DMS 273 (cell line): Measurements from ENCODE around the gene RORB.

ENCODE experiments used
- DNase-seq: peaks from one replicate; lab custom pipeline; 2025; ENCODE audit not compliant: unreplicated experiment; lab: John Stamatoyannopoulos, UW

Gene RORB

DNA sequence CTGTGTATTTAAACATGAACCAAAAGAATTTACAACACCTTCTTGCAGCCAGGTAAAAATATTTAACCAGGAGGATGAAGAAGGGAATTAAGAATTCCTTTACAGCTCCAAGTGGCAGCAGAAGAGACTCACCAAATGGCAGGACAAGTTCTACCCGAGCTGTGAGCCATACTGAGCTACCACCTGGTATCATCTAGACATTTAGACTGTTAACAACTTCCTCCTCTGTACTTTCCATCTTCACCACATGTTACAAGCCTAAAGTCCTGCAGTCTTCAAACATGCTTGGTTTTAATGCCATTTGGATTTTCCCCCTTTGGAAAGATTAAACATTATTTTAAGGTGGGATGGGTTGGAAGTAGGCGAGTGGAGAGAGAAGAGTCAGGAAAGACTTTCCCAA, 200.4 kb downstream of the RORB start:
- DNase-seq: no peak

DNA sequence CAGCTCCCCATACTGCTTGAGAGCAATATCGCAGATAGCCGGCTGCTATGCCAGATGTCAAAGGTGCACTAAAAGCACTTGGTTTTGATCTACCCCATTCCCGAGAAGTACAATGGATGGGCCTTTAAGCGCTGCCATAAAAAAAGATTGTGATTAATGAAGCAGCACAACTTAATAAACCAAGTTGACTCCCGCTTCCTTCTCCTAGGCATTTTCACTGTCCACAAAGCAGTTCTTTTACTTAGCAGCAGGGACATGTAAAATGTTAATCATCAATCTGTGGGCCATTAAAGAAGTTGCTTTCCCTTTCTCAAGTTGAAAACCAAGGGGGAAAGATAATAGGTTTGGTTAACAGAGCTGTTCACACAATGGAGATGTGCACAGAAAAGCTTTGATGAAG, 214.2 kb downstream of the RORB start:
- no peak for DNase-seq

DNA sequence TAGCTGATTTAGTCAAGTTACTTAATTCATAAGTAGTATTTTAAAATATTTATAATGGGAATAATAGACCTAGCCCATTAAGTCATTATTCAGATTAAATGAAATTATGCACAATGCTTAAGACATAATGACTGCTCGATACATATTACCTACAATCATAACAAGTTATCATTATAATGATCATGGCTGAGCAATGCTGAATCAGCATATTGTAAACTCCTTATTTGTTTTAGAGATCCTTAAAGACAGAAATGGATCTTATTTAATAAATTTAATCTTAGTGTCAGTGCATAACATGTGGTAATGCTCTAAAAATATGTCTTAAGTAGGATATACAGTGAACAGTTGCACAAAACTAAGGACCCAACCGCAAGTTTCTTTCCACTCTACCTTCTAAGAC, 221.6 kb downstream of the RORB start:
- no peak for DNase-seq

DNA sequence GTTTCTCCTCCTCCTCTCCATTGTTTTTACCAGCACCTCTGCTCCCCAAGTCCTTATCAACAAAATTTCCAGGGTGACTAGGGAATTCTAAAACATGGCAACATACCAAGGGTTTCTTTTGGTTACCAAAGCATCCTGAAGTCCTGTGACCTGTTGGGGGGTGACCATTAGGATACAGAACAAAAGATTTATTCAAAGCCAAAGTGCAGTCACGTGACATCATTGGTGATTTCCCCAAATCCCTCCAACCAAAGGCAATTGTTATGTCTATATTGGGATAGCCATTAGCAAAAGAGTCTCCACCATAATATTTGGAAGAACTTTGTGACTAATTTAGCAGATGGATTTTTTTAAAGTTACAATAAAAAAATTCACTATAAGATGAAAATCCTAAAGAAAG, 222.2 kb downstream of the RORB start:
- no peak for DNase-seq

DNA sequence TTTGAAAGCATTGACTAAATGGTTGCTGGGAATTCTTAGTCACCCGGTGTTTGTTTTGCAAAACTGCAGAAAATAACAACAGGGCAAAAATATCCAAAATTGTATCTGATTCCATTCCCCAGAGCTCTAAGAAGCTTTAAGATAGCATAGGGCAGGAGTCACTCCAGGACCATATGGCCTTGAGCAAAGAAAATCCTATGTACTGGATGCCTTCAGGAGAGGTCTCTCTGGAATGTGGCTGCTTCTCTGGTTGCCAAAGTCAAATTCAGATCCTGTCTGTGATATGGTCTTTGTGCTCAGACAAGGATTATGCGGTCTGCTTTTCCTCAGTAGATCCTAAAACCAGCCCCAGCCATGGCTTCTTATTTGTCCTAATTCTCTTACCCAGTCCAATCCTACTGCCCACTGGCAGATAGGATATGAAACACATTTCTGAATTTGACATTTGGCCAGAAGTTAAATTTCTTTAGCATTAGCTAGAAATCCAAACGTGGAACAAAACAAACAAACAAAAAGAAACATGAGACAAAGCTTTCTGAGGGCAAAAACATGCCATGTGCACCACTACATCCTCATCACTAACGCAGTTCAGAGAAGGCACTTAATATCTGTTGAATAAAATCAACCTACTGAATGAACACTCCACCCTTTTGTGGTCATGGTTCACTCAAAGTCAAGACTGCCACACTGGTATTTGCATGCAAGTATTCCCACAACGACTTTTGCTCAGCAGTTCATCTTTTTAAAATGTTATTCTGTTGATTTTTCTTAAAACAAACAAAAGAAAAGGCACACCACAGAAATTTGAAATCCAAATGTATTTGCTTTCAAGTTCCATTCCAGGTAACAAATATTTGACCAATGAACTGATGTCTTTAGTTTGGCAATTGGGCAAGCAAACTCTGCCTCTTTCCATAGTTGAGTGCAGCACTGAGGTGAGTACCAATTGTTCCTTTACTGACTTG, 224.8 kb downstream of the RORB start:
- DNase-seq: no peak

DNA sequence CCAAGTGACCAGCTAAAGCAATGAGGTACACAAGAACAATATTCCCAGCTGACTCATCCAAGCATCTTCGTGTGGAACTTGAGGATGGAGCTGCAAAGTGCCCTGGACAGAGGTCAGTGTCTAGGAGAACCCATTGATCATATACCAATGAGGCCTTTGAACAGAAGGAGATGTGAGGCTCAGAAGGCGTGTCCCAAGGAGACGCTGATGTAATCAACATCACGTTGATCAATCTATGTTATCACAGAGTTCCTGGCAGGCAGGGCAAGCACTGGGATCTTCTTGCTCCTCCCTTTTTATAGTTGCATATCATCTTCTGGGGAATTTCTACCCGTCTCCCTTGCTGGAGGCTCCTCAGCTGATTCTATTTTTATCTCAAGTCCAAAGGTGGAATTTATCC, 227.2 kb downstream of the RORB start:
- DNase-seq: no peak

DNA sequence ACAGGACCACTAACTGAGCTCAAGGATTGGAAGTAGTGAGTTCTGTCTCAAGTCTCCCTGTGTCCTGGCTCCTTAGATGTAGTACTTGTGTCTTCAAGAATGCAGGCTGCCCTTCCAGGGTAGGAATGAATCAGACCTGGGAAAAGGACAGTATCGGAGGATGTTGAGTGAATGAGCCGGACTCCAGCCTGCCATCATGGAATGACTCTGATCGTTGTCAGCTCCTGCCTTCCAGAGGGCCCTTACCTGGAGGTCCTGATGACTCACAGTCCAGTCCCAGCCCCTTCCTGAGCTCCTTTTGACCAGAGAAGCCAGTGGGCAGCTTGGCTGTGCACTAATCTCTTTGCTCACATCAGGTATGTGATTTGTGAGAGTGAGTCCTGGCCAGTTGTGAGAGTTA, 229.4 kb downstream of the RORB start:
- no peak for DNase-seq

DNA sequence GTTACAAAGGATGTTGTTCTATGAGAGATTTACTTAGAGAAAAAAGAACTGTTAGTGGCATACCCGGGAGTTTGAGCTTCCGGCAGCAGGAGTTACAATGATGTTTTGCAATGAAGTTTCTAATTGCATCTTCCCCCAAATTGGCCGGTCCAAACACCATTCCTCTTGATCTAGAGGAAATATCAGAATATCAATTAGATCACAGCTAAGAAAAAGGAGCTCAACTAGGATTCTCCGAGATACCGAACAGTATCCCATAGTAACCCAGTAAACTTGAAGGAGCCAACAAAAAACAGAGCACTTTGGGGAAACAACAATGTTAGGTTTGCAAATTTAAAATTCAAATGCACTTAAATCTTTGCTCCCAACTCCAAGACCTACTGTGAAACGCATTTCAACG, 231.0 kb downstream of the RORB start:
- DNase-seq: no peak

DNA sequence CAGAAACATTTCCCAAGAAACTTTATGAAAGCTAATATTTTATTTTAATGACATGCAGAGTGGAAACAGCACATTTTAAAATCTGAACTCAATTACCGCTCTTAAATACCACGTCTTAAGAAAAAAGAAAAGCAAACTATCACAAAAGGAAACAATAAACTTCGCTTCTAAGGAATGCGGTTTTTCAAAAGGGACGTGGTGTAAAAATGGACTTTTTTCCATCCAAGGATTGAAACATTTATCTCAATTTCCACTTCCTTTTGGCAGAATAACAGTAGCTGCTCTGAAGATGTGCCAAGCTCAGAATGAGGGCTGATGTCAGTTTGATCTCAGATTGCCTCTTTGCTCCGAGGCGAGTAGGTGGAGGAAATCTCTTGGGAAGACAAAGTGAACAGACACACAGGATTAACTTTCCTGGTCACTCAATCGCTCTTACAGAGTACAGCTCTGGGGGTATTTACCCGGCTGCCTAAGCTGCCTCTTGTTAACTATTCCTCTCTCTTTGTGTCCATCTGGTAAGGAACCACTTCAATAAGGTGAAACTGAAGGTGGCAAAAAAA, 232.1 kb downstream of the RORB start:
- DNase-seq: no peak

DNA sequence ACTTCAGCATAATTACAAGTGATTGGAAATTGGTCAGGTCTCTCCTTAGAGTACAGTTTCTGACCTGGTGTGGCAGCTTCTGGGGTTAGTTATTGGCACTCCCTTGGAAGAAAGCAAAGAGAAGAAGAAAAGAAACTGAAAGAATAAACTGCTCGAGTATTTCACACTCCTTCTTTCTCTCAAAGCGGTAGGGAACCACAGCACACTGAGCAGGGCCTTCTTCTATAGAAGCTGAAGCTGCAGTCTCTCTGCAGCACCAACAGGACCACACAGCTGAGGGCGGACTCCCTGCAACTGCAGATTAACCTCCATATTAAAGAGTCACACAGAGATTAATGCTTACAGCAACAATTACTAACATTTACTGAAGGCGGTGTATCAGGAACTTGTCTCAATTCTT, 238.6 kb downstream of the RORB start:
- no peak for DNase-seq

DNA sequence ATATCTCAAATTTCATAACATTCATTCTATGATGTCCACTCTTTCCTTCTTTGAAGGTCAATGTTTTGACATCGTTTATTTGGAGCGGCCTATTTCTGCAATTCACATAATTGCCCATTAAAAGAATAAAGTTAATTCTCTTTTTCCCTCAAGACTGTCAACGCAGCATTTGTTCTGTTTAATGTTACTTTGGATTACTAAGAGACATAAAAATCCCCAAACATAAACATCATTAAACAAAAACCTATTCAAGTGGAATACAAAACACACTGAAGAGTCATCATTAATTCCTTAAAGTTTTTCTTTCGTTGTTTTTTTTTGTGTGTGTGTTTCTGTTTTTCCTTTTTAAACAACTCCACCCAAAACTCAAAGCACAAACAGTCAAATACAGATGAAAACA, 239.5 kb downstream of the RORB start:
- DNase-seq: no peak

DNA sequence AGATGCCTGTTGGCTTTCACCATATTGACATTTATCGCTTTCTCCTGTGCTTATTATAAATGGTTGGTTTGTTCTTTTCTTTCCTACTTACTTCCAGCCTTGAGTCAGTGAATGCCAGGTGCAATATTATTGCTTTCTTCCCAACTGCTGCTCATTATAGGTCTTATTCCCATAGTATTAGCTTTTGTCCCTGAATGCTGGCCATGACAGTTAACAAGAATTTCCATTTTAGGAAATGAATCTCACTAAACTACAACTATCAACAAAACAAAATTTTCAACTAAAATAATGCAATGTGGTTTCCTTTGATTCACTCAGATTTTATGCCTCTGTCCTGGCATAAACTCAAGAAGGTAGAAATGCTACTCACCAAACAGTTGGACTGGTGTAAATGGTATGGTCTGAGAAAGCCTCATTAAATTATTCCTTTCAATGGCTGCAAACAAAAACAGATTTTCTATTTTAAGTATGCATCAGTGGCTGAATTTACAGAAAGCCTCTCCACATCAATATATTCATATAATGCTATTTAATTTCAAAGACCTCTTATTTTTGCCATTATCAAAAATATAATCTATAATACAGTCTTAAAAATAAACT, 245.2 kb downstream of the RORB start:
- DNase-seq: no peak
